IMR-90 (cell line): Measurements from ENCODE around the gene KCP. TPM values are rescaled to one million over a fixed set of nuclear protein-coding genes. Genes with fewer than 3 reads are reported as not detected.

ENCODE experiments used
- ATAC-seq: fragments of 200-7000 bp; cut with Tn5 transposase; 2 replicates; pipeline ENCODE4 v1.9.1; 2020; ENCODE audit warnings: low read depth, mild to moderate bottlenecking, moderate library complexity
- BruUV-seq: library from RNA; stranded (reverse); fragments of 400-500 nt; replicated peaks from 2 replicates; lab custom pipeline; 2021; lab: Mats Ljungman, UMichigan
- CTCF ChIA-PET: fragments of 300-600 bp; formaldehyde crosslinking; extraction: SDS; loops from one replicate; lab custom pipeline; 2021; ENCODE audit warnings: antibody characterized with exemption; lab: Yijun Ruan, JAX
- POLR2A ChIA-PET: fragments of 300-600 bp; sonication (Branson Sonifier 250); formaldehyde crosslinking; loops from one replicate; lab custom pipeline; 2022; ENCODE audit warnings: antibody characterized with exemption; ENCODE audit not compliant: unreplicated experiment; lab: Charles Lee
- DNase-seq: peaks from one replicate; pipeline ENCODE4 v3.0.0; 2013
- H2AFZ ChIP-seq: replicated peaks from 2 replicates; pipeline ENCODE3; 2013; ENCODE audit warnings: low read length, mild to moderate bottlenecking; ENCODE audit not compliant: poor library complexity
- H2AK5ac ChIP-seq: 2 replicates; pipeline ENCODE4 v1.6.1; 2013; ENCODE audit warnings: low read depth, low read length, inconsistent platforms
- H2AK9ac ChIP-seq: replicated peaks from 2 replicates; pipeline ENCODE3; 2013; ENCODE audit warnings: mild to moderate bottlenecking, low read depth, low read length, moderate library complexity; ENCODE audit not compliant: poor library complexity
- H2BK120ac ChIP-seq: 2 replicates; pipeline ENCODE4 v1.6.1; 2013; ENCODE audit warnings: low read depth, low read length, inconsistent platforms
- H2BK15ac ChIP-seq: 3 replicates; pipeline ENCODE4 v1.6.1; 2013; ENCODE audit warnings: low read depth, low read length, inconsistent platforms
- H2BK20ac ChIP-seq: 2 replicates; pipeline ENCODE4 v1.6.1; 2013; ENCODE audit warnings: low read depth, mild to moderate bottlenecking, inconsistent platforms, low read length, moderate library complexity
- H2BK5ac ChIP-seq: 2 replicates; pipeline ENCODE4 v1.6.1; 2013; ENCODE audit warnings: mild to moderate bottlenecking, low read depth, low read length, inconsistent platforms; ENCODE audit not compliant: poor library complexity, severe bottlenecking
- H3K14ac ChIP-seq: replicated peaks from 2 replicates; pipeline ENCODE4 v1.6.1; 2013; ENCODE audit warnings: low read depth, low read length, inconsistent platforms
- H3K18ac ChIP-seq: 2 replicates; pipeline ENCODE4 v1.6.1; 2013; ENCODE audit warnings: low read depth, low read length, control low read depth
- H3K23ac ChIP-seq: 2 replicates; pipeline ENCODE4 v1.6.1; 2013; ENCODE audit warnings: low read depth, low read length, inconsistent platforms
- H3K27ac ChIP-seq: 2 replicates; pipeline ENCODE4 v1.5.1; 2013; ENCODE audit warnings: mild to moderate bottlenecking, control low read depth, low read length; ENCODE audit not compliant: insufficient read depth
- H3K27me3 ChIP-seq: 2 replicates; pipeline ENCODE4 v1.6.1; 2013; ENCODE audit warnings: low read length; ENCODE audit not compliant: control insufficient read depth, insufficient read depth
- H3K36me3 ChIP-seq: 2 replicates; pipeline ENCODE4 v1.6.1; 2013; ENCODE audit warnings: low read length, mixed read lengths; ENCODE audit not compliant: control insufficient read depth, insufficient read depth
- H3K4ac ChIP-seq: 2 replicates; pipeline ENCODE4 v1.6.1; 2013; ENCODE audit warnings: low read depth, low read length, inconsistent platforms
- H3K4me1 ChIP-seq: 2 replicates; pipeline ENCODE4 v1.6.1; 2013; ENCODE audit warnings: low read length, mixed read lengths; ENCODE audit not compliant: control insufficient read depth, insufficient read depth
- H3K4me2 ChIP-seq: 2 replicates; pipeline ENCODE4 v1.6.1; 2013; ENCODE audit warnings: low read depth, mild to moderate bottlenecking, control low read depth, low read length, moderate library complexity
- H3K4me3 ChIP-seq: 2 replicates; pipeline ENCODE4 v1.5.1; 2013; ENCODE audit warnings: low read depth, mild to moderate bottlenecking, control low read depth, low read length, moderate library complexity; ENCODE audit not compliant: insufficient read depth
- H3K56ac ChIP-seq: 2 replicates; pipeline ENCODE4 v1.6.1; 2013; ENCODE audit warnings: low read length, inconsistent platforms; ENCODE audit not compliant: insufficient read depth; ENCODE audit errors: extremely low read depth
- H3K79me1 ChIP-seq, 2 experiments: 2 replicates each; pipeline ENCODE4 v1.6.1; 2013; ENCODE audit warnings: low read length in 2 of 2, inconsistent platforms in 1 of 2, low read depth in 1 of 2
- H3K9ac ChIP-seq: 2 replicates; pipeline ENCODE4 v1.6.1; 2013; ENCODE audit warnings: low read depth, low read length, control low read depth
- H3K9me1 ChIP-seq: 2 replicates; pipeline ENCODE4 v1.6.1; 2013; ENCODE audit warnings: low read length, inconsistent platforms; ENCODE audit not compliant: insufficient read depth
- H3K9me3 ChIP-seq: 2 replicates; pipeline ENCODE4 v1.6.1; 2013; ENCODE audit warnings: low read length; ENCODE audit not compliant: control insufficient read depth, insufficient read depth
- H4K20me1 ChIP-seq: 2 replicates; pipeline ENCODE4 v1.6.1; 2013; ENCODE audit warnings: low read length, inconsistent platforms; ENCODE audit not compliant: insufficient read depth
- H4K5ac ChIP-seq: 2 replicates; pipeline ENCODE4 v1.6.1; 2013; ENCODE audit warnings: mild to moderate bottlenecking, low read depth, low read length, control low read depth
- H4K8ac ChIP-seq, 2 experiments: 2 replicates each; pipeline ENCODE4 v1.6.1; 2013; ENCODE audit warnings: low read depth in 2 of 2, low read length in 2 of 2, control low read depth in 1 of 2, inconsistent platforms in 1 of 2
- H4K91ac ChIP-seq: 2 replicates; pipeline ENCODE4 v1.6.1; 2013; ENCODE audit warnings: low read depth, low read length, inconsistent platforms; ENCODE audit not compliant: insufficient read depth
- BHLHE40 ChIP-seq: fragments of 150-350 bp; IDR thresholded peaks from 2 replicates; pipeline ENCODE4 v1.6.1; 2016; ENCODE audit warnings: mild to moderate bottlenecking, low read depth, low read length
- CEBPB ChIP-seq: IDR thresholded peaks from 2 replicates; pipeline ENCODE4 v1.6.1; 2012; ENCODE audit warnings: low read depth, low read length, improper control_type of control experiment
- CHD1 ChIP-seq: IDR thresholded peaks from 2 replicates; pipeline ENCODE4 v1.6.1; 2012; ENCODE audit warnings: low read depth, low read length, improper control_type of control experiment
- FOS ChIP-seq: fragments of 150-350 bp; IDR thresholded peaks from 2 replicates; pipeline ENCODE4 v1.6.1; 2016; ENCODE audit warnings: low read depth, low read length
- MAFK ChIP-seq: IDR thresholded peaks from 2 replicates; pipeline ENCODE4 v1.6.1; 2012; ENCODE audit warnings: low read depth, low read length, improper control_type of control experiment
- MAZ ChIP-seq: IDR thresholded peaks from 2 replicates; pipeline ENCODE4 v1.6.1; 2012; ENCODE audit warnings: low read depth, mild to moderate bottlenecking, low read length, improper control_type of control experiment, moderate library complexity, borderline replicate concordance
- MXI1 ChIP-seq: IDR thresholded peaks from 2 replicates; pipeline ENCODE4 v1.6.1; 2012; ENCODE audit warnings: low read depth, mild to moderate bottlenecking, low read length, moderate library complexity, borderline replicate concordance
- NFE2L2 ChIP-seq: fragments of 150-350 bp; IDR thresholded peaks from 2 replicates; pipeline ENCODE4 v1.6.1; 2016; ENCODE audit warnings: low read depth, mild to moderate bottlenecking, low read length
- POLR2A ChIP-seq: IDR thresholded peaks from 2 replicates; pipeline ENCODE4 v1.6.1; 2012; ENCODE audit warnings: mild to moderate bottlenecking, low read depth, low read length
- RAD21 ChIP-seq: IDR thresholded peaks from 2 replicates; pipeline ENCODE4 v1.6.1; 2012; ENCODE audit warnings: low read length, improper control_type of control experiment
- RCOR1 ChIP-seq: IDR thresholded peaks from 2 replicates; pipeline ENCODE4 v1.6.1; 2012; ENCODE audit warnings: mild to moderate bottlenecking, low read length, improper control_type of control experiment; ENCODE audit not compliant: insufficient replicate concordance
- RFX5 ChIP-seq: IDR thresholded peaks from 2 replicates; pipeline ENCODE4 v1.8.0; 2012; ENCODE audit warnings: low read depth, mild to moderate bottlenecking, low read length, moderate library complexity
- SMC3 ChIP-seq: fragments of 150-350 bp; IDR thresholded peaks from 2 replicates; pipeline ENCODE4 v1.6.1; 2016; ENCODE audit warnings: low read depth, mild to moderate bottlenecking, antibody characterized with exemption, low read length, moderate library complexity
- WGBS, 2 experiments: methylation state at CpG; one replicate each; pipeline versions ENCODE4 v1.1.5 to v1.1.7; 2013; ENCODE audit warnings: missing lambda C conversion rate in 2 of 2; ENCODE audit not compliant: insufficient read length in 1 of 2; ENCODE audit errors: extremely low coverage in 2 of 2; 5-methylcytosine and 5-hydroxymethylcytosine counted together
- dilution Hi-C: fragments of 300-500 bp; cut with HindIII; formaldehyde crosslinking; loops from one replicate; pipeline ENCODE4 v1.14.3; 2018; ENCODE audit warnings: low sequenced_read_pairs; ENCODE audit not compliant: unreplicated experiment
- in situ Hi-C: fragments of 300-500 bp; cut with MboI; formaldehyde crosslinking; loops from 3 replicates; pipeline ENCODE4 v1.14.3; 2019; ENCODE audit warnings: low sequenced_read_pairs, inconsistent platforms, mixed read lengths
- intact Hi-C: fragments of 100-400 bp; cut with micrococcal nuclease; formaldehyde crosslinking; loops from 2 replicates; pipeline ENCODE4 v1.10.0; 2022
- polyA plus RNA-seq, 3 experiments: library from polyadenylated mRNA; depleted of rRNA; stranded (reverse); fragments of >200 nt; gene quantifications; 2 replicates each; pipeline ENCODE4 v1.2.3, GENCODE V29; 2012; ENCODE audit warnings: low replicate concordance in 1 of 3
- total RNA-seq: library from RNA; depleted of rRNA; stranded (reverse); fragments of >200 nt; gene quantifications from 2 replicates; pipeline ENCODE4 v1.2.3, GENCODE V29; 2012
- TF ChIP-seq, protein P1 (sequence below): conservative IDR thresholded peaks from 2 replicates; pipeline ENCODE4 v1.5.1; 2012; ENCODE audit warnings: mild to moderate bottlenecking, low read depth, low read length, improper control_type of control experiment
- TF ChIP-seq, protein P2 (sequence below): fragments of 150-350 bp; IDR thresholded peaks from 2 replicates; pipeline ENCODE4 v1.6.1; 2017; ENCODE audit warnings: mild to moderate bottlenecking, antibody characterized with exemption, low read length, low read depth
- TF ChIP-seq, protein P3 (sequence below): fragments of 150-350 bp; IDR thresholded peaks from 2 replicates; pipeline ENCODE4 v1.6.1; 2016; ENCODE audit warnings: low read depth, mild to moderate bottlenecking, low read length, moderate library complexity, borderline replicate concordance

Gene KCP
- total and polyA plus RNA-seq, 2 of the 4 experiments (the other 2 are of a cell fraction) = 0.03 TPM; not detected in 1

DNA sequence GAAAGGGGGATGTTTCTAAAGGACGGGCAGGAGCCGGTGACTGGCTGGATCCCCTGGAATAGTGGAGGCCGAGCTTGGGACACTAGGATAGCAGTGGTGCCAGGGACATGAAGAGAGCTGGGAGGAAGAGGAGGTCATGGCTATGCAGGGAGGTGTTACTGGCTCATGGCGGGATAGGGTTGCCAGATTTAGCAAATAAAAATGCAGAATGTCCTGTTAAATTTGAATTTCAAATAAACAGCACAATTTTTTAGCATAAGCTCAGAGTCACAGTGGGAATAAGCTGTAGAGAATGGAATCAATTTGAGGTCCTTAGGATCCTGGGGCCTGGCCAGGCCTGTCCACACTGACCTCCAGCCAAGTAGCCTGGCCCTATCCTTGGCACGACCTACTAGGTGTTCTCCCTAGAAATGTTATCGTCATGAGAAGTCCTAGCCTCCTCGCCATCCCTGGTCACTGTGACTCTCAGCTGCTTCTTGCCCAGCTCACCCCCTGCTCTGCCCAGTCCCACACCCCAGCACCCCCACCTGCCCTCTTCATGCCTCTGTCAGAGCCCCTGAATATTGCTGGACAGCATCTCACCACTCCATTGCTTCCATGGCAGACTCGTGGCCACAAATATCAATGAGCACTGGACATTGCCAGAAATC is 7.6 kb upstream of the KCP start:
- 66% methylated on average over 6 of the region's 8 CpGs; no CpG with 5 or more reads in 1 of the 2 experiments for WGBS, 2 experiments
- 0 out of 2 replicates have a peak, but pooled peaks cover 3% of the 10 kb centered on the region for H4K20me1 ChIP-seq
- H4K5ac ChIP-seq = no peak overlapping the region
- peaks cover 2% of the 10 kb centered on the region; the same call in 1 of the 2 replicates for H3K4me1 ChIP-seq
- no peak overlapping the region for H2BK5ac ChIP-seq
- no peak overlapping the region for H3K4ac ChIP-seq
- TF ChIP-seq BHLHE40 (no peak), SMC3 (no peak), CEBPB (no peak), MAFK (no peak), POLR2A (no peak), MAZ (no peak), RAD21 (no peak), MXI1 (no peak), NFE2L2 (no peak), CHD1 (no peak), RCOR1 (no peak), RFX5 (no peak), FOS (no peak)
- TF ChIP-seq, protein P1, sequence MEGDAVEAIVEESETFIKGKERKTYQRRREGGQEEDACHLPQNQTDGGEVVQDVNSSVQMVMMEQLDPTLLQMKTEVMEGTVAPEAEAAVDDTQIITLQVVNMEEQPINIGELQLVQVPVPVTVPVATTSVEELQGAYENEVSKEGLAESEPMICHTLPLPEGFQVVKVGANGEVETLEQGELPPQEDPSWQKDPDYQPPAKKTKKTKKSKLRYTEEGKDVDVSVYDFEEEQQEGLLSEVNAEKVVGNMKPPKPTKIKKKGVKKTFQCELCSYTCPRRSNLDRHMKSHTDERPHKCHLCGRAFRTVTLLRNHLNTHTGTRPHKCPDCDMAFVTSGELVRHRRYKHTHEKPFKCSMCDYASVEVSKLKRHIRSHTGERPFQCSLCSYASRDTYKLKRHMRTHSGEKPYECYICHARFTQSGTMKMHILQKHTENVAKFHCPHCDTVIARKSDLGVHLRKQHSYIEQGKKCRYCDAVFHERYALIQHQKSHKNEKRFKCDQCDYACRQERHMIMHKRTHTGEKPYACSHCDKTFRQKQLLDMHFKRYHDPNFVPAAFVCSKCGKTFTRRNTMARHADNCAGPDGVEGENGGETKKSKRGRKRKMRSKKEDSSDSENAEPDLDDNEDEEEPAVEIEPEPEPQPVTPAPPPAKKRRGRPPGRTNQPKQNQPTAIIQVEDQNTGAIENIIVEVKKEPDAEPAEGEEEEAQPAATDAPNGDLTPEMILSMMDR = no peak
- TF ChIP-seq, protein P2, sequence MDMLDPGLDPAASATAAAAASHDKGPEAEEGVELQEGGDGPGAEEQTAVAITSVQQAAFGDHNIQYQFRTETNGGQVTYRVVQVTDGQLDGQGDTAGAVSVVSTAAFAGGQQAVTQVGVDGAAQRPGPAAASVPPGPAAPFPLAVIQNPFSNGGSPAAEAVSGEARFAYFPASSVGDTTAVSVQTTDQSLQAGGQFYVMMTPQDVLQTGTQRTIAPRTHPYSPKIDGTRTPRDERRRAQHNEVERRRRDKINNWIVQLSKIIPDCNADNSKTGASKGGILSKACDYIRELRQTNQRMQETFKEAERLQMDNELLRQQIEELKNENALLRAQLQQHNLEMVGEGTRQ = no peak
- TF ChIP-seq, protein P3, sequence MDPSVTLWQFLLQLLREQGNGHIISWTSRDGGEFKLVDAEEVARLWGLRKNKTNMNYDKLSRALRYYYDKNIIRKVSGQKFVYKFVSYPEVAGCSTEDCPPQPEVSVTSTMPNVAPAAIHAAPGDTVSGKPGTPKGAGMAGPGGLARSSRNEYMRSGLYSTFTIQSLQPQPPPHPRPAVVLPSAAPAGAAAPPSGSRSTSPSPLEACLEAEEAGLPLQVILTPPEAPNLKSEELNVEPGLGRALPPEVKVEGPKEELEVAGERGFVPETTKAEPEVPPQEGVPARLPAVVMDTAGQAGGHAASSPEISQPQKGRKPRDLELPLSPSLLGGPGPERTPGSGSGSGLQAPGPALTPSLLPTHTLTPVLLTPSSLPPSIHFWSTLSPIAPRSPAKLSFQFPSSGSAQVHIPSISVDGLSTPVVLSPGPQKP = no peak
- no peak overlapping the region for H2AK9ac ChIP-seq
- peaks cover 82% of the 10 kb centered on the region for H3K27me3 ChIP-seq
- no peak overlapping the region for H3K23ac ChIP-seq
- no peak overlapping the region for H3K9ac ChIP-seq
- no peak overlapping the region for H3K27ac ChIP-seq
- H4K91ac ChIP-seq = no peak overlapping the region
- no peak overlapping the region for H3K18ac ChIP-seq
- POLR2A ChIA-PET = no interaction called here
- H2BK15ac ChIP-seq = no peak overlapping the region
- no peak overlapping the region for H3K56ac ChIP-seq
- no peak overlapping the region for H3K4me2 ChIP-seq
- H3K14ac ChIP-seq = no peak overlapping the region
- H4K8ac ChIP-seq = no peak overlapping the region
- ATAC-seq = no peak
- CTCF ChIA-PET = interaction anchor here (0.6 kb wide), 1 partner anchor 864 kb away, joined by 3 read pairs; no protein-coding TSS in a partner anchor
- dilution Hi-C loops = no loop called here
- no peak overlapping the region for H3K4me3 ChIP-seq
- H3K9me3 ChIP-seq = peaks cover 5% of the 10 kb centered on the region
- H2BK20ac ChIP-seq = no peak overlapping the region
- no TSS peak for BruUV-seq
- intact Hi-C loops = no loop called here
- no peak overlapping the region for H2AK5ac ChIP-seq
- no peaks in the 10 kb centered on the region for H3K79me1 ChIP-seq
- no peak overlapping the region for H2BK120ac ChIP-seq
- no peaks in the 10 kb centered on the region for H3K36me3 ChIP-seq
- DNase-seq = no peak
- no peaks in the 10 kb centered on the region for H3K9me1 ChIP-seq
- in situ Hi-C loops = no loop called here
- H2AFZ ChIP-seq = no peak overlapping the region
